ACC112 (cell line): ENCODE data around the gene F12.
A peak's percentile ranks its signal among the peaks of the same experiment; 100 is the strongest.

Source experiments
- H2AFZ ChIP-seq: fragments of 200-600 bp; sonication (generic); one replicate; pipeline ENCODE4 v1.6.0; 2017; ENCODE audit warnings: antibody characterized with exemption, low read length; ENCODE audit not compliant: unreplicated experiment
- H3K27ac ChIP-seq: fragments of 200-600 bp; sonication (generic); 2 replicates; pipeline ENCODE4 v1.5.1; 2014; ENCODE audit warnings: low read depth, mild to moderate bottlenecking, antibody characterized with exemption, low read length, moderate library complexity
- H3K27me3 ChIP-seq: fragments of 200-600 bp; sonication (generic); 2 replicates; pipeline ENCODE4 v1.6.1; 2014; ENCODE audit warnings: mild to moderate bottlenecking, antibody characterized with exemption, low read length, moderate library complexity, mixed read lengths; ENCODE audit not compliant: insufficient read depth
- H3K36me3 ChIP-seq: fragments of 200-600 bp; sonication (generic); 2 replicates; pipeline ENCODE4 v1.6.1; 2016; ENCODE audit warnings: mild to moderate bottlenecking, antibody characterized with exemption, low read length, moderate library complexity, mixed read lengths; ENCODE audit not compliant: insufficient read depth
- H3K4me1 ChIP-seq: fragments of 200-600 bp; sonication (generic); one replicate; pipeline ENCODE4 v1.6.1; 2016; ENCODE audit warnings: low read length, mixed read lengths; ENCODE audit not compliant: insufficient read depth, unreplicated experiment, control insufficient read depth
- H3K4me3 ChIP-seq: fragments of 200-600 bp; sonication (generic); 2 replicates; pipeline ENCODE4 v1.5.1; 2014; ENCODE audit warnings: mild to moderate bottlenecking, low read depth, low read length
- H3K79me2 ChIP-seq: fragments of 200-600 bp; sonication (generic); one replicate; pipeline ENCODE4 v1.6.0; 2016; ENCODE audit warnings: low read length; ENCODE audit not compliant: control insufficient read depth, unreplicated experiment, insufficient read depth

The F12 gene

DNA sequence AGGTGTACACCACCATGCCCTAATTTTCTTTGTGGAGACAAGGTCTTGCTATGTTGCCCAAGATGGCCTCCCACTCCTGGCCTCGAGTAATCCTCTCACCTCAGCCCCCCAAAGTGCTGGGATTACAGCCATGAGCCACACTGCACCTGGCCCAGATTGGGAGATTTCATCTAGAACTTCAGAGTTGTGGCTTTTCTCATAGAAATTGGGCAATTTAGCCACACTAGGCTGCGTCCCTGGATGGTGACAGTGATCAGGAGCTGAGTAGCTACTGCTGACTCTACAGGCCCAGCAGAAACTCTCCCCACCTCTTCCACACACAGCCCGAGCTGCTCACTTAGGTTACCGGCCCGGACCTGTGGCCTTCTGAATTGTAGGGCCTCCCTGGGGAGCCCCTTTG lies 16.6 kb downstream of the F12 start:
- no peaks in the 10 kb centered on the region for H3K36me3 ChIP-seq
- H3K27me3 ChIP-seq = 0 out of 2 replicates have a peak, but pooled peaks cover 3% of the 10 kb centered on the region
- H2AFZ ChIP-seq = no peak overlapping the region
- no peak overlapping the region for H3K4me3 ChIP-seq
- H3K79me2 ChIP-seq = no peaks in the 10 kb centered on the region
- no peak overlapping the region for H3K27ac ChIP-seq
- peaks cover 19% of the 10 kb centered on the region for H3K4me1 ChIP-seq

- no peaks in the 10 kb centered on the region for H3K79me2 ChIP-seq
- no peak overlapping the region for H2AFZ ChIP-seq
- H3K36me3 ChIP-seq = no peaks in the 10 kb centered on the region
- H3K27me3 ChIP-seq = 0 out of 2 replicates have a peak, but pooled peaks cover 3% of the 10 kb centered on the region
- no peak overlapping the region for H3K4me3 ChIP-seq
- H3K4me1 ChIP-seq = peaks cover 19% of the 10 kb centered on the region
- peak overlapping the region; percentile 84 for H3K27ac ChIP-seq
Observed at GRCh38 chr5:177390363-177391300, 18.7 kb downstream of the F12 start.

DNA sequence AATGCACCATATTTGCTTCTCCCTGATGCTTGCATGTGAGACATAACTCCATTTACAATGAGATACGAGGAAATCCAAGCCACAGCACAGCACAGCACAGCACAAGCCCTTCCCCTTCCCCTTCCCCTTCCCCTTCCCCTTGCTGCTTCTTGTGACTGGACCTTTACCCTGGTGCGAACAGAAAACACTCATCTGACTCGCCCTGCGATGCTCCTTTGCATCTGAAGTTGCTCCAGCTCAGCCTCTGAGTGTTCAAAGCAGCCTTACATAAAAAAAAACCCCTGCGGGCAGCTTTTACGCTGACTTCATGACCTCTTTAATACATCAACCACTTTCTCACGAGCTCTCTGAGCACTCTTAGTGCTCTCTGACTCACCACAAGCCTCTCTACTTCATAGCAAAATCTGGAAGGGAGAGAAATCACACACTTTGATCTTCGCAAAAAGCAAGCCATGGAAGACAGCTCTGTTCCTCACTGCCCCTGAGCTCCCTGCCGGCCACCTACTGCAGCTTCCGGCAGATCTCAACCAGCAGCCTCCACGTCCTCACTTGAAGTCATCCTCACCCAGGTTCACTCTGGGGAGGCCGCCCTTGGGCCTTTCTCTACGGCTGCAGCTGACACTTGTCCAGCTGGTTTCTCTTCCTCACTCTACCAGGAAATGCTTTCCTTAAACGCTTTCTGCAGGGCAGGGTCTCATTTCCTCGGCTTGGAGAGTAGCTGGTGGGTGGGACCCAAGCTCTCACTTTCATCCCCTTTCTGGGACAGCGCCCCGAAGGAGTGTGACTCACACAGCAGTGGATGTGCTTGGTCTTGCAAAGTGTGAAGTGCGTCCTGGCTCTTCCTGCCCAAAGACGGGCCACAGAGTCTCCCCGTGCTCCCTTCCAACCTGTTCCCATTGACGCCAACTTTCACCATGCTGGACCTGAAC lies 19.9 kb downstream of the F12 start:
- 0 out of 2 replicates have a peak, but pooled peaks cover 3% of the 10 kb centered on the region for H3K27me3 ChIP-seq
- peak overlapping the region; percentile 58 for H3K4me3 ChIP-seq

DNA sequence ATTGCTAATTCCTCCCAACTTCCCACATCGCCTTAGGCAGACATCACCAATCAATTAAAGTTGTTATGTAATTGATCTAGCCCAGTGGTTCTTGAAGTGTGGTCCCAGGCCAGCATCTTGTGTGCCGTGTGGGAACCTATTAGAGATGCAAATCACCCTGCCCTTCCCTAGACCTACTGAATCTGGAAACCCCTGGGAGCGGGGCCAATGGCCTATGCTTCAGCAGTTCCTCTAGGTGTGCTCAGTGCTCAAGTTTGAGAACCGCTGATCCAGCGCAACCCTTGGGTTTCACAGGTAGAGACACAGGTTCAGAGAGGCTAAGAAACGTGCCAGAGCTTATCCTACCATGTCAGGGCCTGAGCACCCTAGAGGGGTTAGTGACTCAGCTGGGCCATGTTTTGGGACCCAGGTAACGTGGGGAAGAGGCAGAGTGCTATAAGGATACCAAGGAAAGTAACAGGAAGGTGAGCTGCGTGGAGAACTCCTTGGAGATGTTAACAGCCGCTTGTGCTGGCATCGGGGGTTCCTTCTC lies 20.8 kb downstream of the F12 start:
- Histone ChIP-seq H3K4me3 (no peak overlapping the region), H3K27ac (peak overlapping the region; percentile 84; the same call in 1 of the 2 replicates), H3K36me3 (no peaks in the 10 kb centered on the region), H3K4me1 (peaks cover 19% of the 10 kb centered on the region), H2AFZ (no peak overlapping the region), H3K79me2 (no peaks in the 10 kb centered on the region), H3K27me3 (no peaks in the 10 kb centered on the region; the same call in 1 of the 2 replicates)

More for the DNA sequence above, 19.9 kb downstream of the F12 start:
- H3K4me1 ChIP-seq = peaks cover 19% of the 10 kb centered on the region
- H2AFZ ChIP-seq = peak overlapping the region; percentile 27
- H3K27ac ChIP-seq = peak overlapping the region; percentile 84
- no peaks in the 10 kb centered on the region for H3K79me2 ChIP-seq
- no peaks in the 10 kb centered on the region for H3K36me3 ChIP-seq

GRCh38 chr5:177387405-177387804 lies 22.0 kb downstream of the F12 start:
- Histone ChIP-seq H3K4me1 (peaks cover 19% of the 10 kb centered on the region), H3K27ac (no peak overlapping the region), H3K27me3 (peaks cover 8% of the 10 kb centered on the region), H3K4me3 (no peak overlapping the region), H3K79me2 (no peaks in the 10 kb centered on the region), H3K36me3 (no peaks in the 10 kb centered on the region), H2AFZ (no peak overlapping the region)

GRCh38 chr5:177386542-177386941 lies 22.8 kb downstream of the F12 start:
- Histone ChIP-seq H3K79me2 (no peaks in the 10 kb centered on the region), H2AFZ (no peak overlapping the region), H3K4me3 (no peak overlapping the region), H3K27ac (no peak overlapping the region), H3K27me3 (peaks cover 11% of the 10 kb centered on the region), H3K4me1 (peaks cover 19% of the 10 kb centered on the region), H3K36me3 (no peaks in the 10 kb centered on the region)

GRCh38 chr5:177385720-177386119 lies 23.6 kb downstream of the F12 start:
- Histone ChIP-seq H3K36me3 (no peaks in the 10 kb centered on the region), H3K27me3 (peaks cover 11% of the 10 kb centered on the region), H3K79me2 (no peaks in the 10 kb centered on the region), H3K4me1 (peaks cover 19% of the 10 kb centered on the region), H2AFZ (no peak overlapping the region), H3K4me3 (no peak overlapping the region), H3K27ac (no peak overlapping the region)

DNA sequence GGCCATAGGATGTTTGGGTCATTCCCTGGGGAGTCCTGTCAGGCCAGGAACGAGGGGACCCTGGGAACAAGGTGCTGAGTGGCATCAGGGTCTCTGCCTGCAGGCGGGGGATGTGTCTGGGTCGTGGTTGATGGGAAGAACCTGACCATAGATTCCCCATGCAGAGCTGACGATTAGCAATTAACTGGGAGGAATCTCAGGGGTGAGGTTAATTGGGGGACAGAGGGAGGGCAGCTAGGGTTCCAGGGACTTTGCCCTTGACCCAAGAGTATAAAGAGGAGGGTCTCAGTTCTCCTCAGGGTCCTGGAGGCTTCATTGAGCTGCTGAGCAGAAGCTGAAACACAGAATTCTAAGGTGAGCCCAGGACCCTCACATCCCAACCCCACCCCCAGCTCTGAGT lies 25.2 kb downstream of the F12 start, which contains the start of gene SLC34A1:
SLC34A1 (plus strand) TSS at position 301 of the 400 bp plus-strand sequence. CDS start 1,308 bp downstream, outside the sequence.
- Histone ChIP-seq H2AFZ (no peak within 1 kb of the TSS), H3K4me1 (peaks cover 10% of the 10 kb centered on the region), H3K36me3 (no peaks in the 10 kb centered on the region), H3K27me3 (peaks cover 11% of the 10 kb centered on the region), H3K4me3 (no peak within 1 kb of the TSS), H3K27ac (no peak within 1 kb of the TSS), H3K79me2 (no peaks in the 10 kb centered on the region)

DNA sequence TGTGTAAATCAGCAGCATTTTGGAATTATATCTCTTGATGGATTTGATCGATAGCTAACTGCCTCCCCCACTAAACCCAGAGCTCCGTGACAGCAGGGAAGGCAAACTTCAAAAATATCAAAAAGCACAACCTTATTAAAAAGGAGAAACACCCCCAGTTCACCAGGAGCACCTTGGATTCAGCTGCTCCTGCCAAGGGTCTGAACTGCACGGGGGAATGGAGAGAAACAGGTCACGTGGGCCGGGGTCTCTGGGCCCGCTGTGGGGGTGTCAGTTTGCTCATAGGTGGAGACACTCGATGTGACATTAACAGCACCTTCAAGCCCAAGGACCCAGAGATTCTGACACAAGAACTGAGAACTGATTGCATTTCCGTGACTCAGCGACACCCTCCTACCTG lies 26.2 kb downstream of the F12 start:
- H3K4me3 ChIP-seq = no peak overlapping the region
- peaks cover 11% of the 10 kb centered on the region for H3K27me3 ChIP-seq
- no peak overlapping the region for H2AFZ ChIP-seq
- peaks cover 3% of the 10 kb centered on the region for H3K4me1 ChIP-seq
- H3K79me2 ChIP-seq = no peaks in the 10 kb centered on the region
- no peak overlapping the region for H3K27ac ChIP-seq
- H3K36me3 ChIP-seq = no peaks in the 10 kb centered on the region

GRCh38 chr5:177382423-177383029 lies 26.8 kb downstream of the F12 start:
- Histone ChIP-seq H3K27ac (no peak overlapping the region), H3K36me3 (no peaks in the 10 kb centered on the region), H3K4me1 (peaks cover 3% of the 10 kb centered on the region), H3K27me3 (peaks cover 11% of the 10 kb centered on the region), H3K79me2 (no peaks in the 10 kb centered on the region), H2AFZ (no peak overlapping the region), H3K4me3 (no peak overlapping the region)
